ENCODE data around the gene ZNF25.

DNA sequence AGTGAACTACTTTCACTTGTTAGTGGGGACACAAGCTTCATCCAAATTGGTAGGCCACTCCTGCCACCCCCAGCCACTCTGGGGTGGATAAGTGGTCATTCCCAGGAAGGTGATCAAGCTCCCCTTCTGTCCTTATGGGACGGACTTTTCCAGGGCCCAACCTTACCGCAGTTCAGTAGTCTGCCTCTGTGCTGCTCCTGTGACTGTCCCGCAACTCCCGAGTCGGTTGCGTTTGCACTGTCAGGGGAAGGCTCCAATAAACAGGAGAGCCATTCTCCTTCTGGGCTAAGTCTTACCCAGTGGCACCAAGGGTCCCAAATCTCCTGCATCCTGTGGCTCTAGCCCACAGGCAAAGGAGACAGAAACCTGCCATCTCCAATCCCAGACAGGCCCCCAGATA lies 26.6 kb upstream of the ZNF25 start:
- TF ChIP-seq GATA3 (IDR thresholded peaks at IDR 0.05; ENCODE audit: low read depth, low read length) (no peak), GATA2 (IDR thresholded peaks at IDR 0.05; ENCODE audit: low read depth, low read length) (no peak)

Data from SH-SY5Y (cell line).